Activated CD4-positive, CD25-positive, alpha-beta regulatory T cell treated with anti-CD3 and anti-CD28 coated beads, Interleukin-2, amount 50 U/mL, for 72 hours (primary cell): ENCODE data around the gene RAVER2.
"Not testable (repeated sequence)": the region's sequence is repeated elsewhere in the genome, so short reads cannot be mapped to it uniquely, and the experiment has no call there.

ENCODE experiments used
- DNase-seq: peaks from one replicate; pipeline ENCODE4 v3.0.0; 2021

RAVER2 gene

GRCh38 chr1:64744492-64745180 lies at the start of gene RAVER2:
RAVER2 (plus strand) TSS chr1:64745075; CDS start chr1:64745173, 98 bp downstream.
- peak; percentile 53 for DNase-seq

- no peak for DNase-seq
Measured at GRCh38 chr1:64696879-64697278, 48.0 kb upstream of the RAVER2 start.

GRCh38 chr1:64699327-64699726 lies 45.5 kb upstream of the RAVER2 start:
- DNase-seq = no peak

GRCh38 chr1:64701071-64701470 lies 43.8 kb upstream of the RAVER2 start:
- no peak for DNase-seq

GRCh38 chr1:64701886-64702285 lies 43.0 kb upstream of the RAVER2 start:
- no peak for DNase-seq

GRCh38 chr1:64702670-64703069 lies 42.2 kb upstream of the RAVER2 start:
- DNase-seq = not testable (repeated sequence)

GRCh38 chr1:64703600-64703999 lies 41.3 kb upstream of the RAVER2 start:
- no peak for DNase-seq

GRCh38 chr1:64705591-64705990 lies 39.3 kb upstream of the RAVER2 start:
- no peak for DNase-seq

GRCh38 chr1:64711266-64711665 lies 33.6 kb upstream of the RAVER2 start:
- DNase-seq = no peak

GRCh38 chr1:64712049-64712448 lies 32.8 kb upstream of the RAVER2 start:
- DNase-seq = no peak

GRCh38 chr1:64715186-64715585 lies 29.7 kb upstream of the RAVER2 start:
- DNase-seq = no peak

- no peak for DNase-seq
Measured at GRCh38 chr1:64721135-64721534, 23.7 kb upstream of the RAVER2 start.

GRCh38 chr1:64721576-64722145 lies 23.2 kb upstream of the RAVER2 start:
- no peak for DNase-seq

GRCh38 chr1:64727861-64728260 lies 17.0 kb upstream of the RAVER2 start:
- no peak for DNase-seq

- DNase-seq = no peak
Measured at GRCh38 chr1:64733581-64734286, 11.1 kb upstream of the RAVER2 start.

GRCh38 chr1:64734287-64734652 lies 10.6 kb upstream of the RAVER2 start:
- DNase-seq = no peak

- not testable (repeated sequence) for DNase-seq
Measured at GRCh38 chr1:64740687-64741086, 4.2 kb upstream of the RAVER2 start.

- DNase-seq = no peak
Measured at GRCh38 chr1:64743954-64744491, 852 bp upstream of the RAVER2 start.

- no peak for DNase-seq
Measured at GRCh38 chr1:64745181-64745985, 508 bp downstream of the RAVER2 start.

GRCh38 chr1:64745986-64746940 lies 1.4 kb downstream of the RAVER2 start:
- no peak for DNase-seq

- no peak for DNase-seq
Measured at GRCh38 chr1:64748222-64748621, 3.3 kb downstream of the RAVER2 start.

- no peak for DNase-seq
Measured at GRCh38 chr1:64748706-64749105, 3.8 kb downstream of the RAVER2 start.
